AG08396 (cell line): ENCODE results near the gene ANXA2.
"Not testable (repeated sequence)": the region's sequence is repeated elsewhere in the genome, so short reads cannot be mapped to it uniquely, and the experiment has no call there.

Experiments
- DNase-seq: peaks from one replicate; pipeline ENCODE4 v3.0.0; 2012; ENCODE audit warnings: low spot score, mixed read lengths

Gene ANXA2

DNA sequence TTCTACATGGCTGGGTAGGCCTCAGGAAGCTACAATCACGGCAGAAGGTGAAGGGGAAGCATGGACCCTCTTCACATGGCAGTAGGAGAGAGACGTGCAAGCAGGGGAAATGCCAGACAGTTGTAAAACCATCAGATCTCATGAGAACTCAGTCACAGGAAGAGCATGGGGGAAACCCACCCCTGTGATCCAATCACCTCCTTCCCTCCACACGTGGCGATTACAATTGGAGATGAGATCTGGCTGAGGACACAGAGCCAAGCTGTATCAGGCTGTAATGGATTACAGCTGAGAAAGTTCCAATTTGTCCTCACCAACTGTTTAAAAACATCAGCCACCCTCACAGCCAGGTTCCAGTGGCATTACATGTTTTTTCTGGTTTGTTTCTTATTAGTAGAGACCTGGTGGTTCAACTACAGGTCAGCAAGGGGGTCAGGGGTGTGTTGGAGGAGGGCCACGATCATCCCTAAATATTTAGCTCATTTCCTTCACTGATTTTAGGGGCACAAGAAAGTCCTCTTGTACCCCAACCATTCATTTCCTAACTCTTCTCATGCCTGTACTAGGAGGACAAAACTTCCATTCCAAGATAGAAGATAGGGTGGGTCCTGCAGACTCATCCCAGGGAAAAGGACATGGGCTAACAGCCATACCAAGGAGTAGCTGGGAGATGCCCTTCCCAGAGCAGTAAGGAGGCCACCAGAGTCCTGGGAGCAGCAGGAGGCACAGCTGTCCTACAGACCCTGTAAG lies 54.4 kb downstream of the ANXA2 start:
- DNase-seq: no peak

DNA sequence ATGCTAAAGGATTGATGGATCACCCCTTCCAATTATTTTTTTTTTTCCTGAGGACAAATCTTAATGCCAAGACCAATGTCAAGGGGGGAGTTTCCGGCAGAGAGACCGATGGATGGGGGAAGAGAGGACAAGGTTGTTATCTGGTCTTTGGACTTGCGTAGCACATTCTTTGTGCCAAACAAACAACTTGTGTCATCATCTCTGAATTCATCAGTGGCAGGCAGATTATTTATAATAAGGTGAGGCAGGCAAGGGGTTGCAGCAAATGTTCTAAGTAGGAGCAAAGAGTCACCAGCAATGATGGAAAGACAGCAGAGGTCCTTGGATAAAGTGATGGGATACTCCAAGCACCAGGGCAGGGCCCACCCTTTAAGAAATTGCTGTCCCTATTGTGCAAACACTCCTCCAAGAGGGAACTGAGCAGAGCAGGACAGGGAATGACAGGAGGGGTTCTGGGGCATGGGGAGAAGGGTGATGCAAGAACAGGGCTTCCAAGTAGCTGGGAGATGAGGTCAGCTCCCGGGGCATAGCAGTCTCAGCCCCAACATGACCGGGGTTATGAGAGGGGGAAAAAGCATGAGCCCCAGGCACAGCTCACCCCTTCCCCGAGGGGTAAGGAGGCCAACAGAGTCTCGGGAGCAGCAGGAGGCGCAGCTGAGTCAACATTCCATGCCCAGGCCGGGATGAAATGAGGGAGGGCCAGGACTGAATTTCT lies 57.4 kb downstream of the ANXA2 start:
- DNase-seq: no peak

DNA sequence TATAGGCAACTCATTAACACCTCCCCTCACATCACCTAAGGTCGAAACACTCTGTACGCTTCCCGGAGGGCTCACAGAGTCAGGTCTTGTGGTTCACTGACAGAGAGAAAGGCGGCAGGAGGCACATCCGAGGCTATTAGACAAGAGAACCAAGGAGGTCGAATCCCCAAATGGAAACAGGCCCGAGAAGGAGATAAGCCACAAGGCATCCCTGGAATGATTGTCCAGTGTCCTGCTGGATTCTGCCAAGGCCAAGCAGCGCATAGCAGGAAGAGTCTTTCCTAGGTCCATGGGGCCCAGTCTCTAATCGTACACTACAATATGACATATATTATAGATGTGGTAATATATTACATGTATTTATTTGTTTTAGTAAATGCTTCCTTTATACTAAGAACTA lies 58.5 kb downstream of the ANXA2 start:
- DNase-seq: no peak

DNA sequence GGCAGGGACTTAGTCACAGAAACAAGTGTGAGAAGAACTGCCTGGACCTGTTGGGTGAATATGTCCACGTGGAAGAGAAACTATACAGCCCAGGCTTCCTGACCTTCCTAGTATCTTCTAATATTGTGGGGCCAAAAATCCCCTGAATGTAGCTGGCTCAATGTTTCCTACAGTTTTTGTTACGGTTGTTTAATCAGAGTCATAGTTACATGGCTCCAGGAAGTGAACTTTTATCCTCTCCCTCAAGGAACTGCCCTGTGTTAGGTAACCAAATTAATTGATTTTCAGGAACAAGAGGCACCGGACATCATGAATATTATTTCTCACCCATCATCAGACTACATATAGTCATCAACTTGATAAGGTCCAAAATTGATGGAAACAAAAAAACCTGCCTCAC lies 59.0 kb downstream of the ANXA2 start:
- DNase-seq: no peak

DNA sequence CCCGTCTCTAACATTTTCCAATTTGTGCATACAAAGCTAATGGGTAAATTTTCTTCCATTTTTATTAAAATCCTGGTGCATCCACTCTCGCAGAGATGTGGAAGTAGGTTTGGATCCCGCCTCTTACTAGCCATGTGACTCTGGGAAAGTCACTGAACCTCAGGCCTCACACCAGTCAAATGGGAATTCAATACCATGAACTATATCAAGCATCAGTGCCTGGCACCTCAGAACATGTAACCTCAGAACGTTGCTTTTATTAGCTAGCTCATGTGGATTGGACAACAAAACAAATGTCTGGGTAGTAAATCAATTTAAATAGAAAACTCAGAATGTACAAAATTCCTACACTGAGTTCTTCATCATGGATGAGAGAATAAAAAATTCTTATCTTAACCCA lies 60.7 kb downstream of the ANXA2 start:
- no peak for DNase-seq

DNA sequence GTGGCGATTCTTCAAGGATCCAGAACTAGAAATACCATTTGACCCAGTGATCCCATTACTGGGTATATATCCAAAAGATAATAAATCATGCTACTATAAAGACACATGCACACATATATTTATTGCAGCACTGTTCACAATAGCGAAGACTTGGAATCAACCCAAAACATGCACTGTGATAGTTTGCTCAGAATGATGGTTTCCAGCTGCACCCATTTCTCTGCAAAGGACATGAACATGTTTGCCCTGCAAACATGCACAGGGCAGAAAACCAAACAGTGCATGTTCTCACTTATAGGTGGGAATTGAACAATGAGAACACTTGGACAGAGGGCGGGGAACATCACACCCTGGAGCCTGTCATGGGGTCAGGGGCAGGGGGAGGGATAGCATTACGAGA lies 62.5 kb downstream of the ANXA2 start:
- DNase-seq: not testable (repeated sequence)

DNA sequence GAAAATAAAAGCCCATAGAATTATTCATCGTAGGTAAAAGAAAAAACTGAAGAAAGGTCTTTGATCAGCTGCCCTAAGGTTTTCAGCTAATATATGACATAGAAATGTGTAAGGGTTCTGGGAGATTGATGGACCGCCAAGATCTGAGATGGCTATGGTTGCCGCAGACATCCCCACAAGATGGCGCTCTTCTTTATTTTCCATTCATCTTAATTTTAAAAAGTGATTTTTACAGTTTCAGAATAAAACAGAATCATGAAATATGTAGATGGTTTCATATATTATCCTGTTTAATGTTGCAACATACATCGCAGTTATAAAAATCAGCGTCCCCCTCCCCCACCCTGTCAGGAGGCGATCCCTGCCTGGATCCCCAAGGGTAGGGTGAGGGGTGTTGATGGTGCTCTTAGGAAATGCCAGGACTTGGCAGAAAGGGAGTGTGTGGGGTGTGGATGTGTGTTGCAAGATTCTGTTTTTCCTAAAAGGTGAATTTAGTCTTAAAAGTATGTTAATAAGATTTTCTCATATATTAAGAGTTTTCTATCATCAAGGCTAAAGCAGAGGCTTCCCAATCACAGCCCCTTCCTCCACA lies 68.8 kb downstream of the ANXA2 start:
- DNase-seq: no peak

DNA sequence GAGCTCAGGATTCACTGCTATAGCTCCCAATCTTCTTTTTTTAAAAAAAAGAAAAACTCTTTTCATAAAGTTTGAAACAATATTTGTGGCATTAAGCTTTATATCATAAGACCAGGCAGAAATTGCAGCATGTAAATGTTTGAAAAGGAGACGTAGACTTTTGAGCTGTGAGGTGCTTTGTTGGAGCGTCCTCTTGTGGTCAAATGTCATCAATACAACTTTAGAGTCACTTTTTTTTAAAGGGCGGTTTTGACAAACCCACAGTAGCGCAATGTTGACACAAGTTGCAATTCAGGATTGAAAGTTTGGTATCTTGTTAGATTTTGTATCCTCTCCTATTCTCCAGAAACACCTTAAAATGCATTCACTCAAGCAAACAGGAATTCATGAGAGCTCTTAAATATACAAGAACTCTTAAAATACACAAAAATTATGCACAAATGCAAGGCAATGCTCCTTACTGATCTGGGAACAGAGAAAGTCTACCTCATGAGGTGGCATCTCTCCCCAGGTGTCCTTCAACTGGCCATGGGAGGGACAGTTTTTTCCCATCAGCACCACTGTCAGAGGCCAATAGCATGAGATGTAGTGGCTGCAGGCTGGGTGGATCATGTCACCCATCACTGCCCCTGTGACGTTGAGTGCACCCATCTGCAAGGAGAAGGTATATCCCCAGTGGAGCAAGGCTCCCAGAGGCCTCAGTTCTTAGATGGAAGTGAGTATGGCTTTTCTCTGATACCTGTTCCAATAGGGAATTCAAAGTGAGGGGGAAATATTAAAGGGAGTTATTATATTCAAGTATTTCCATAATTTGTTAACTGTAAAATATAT lies 70.7 kb downstream of the ANXA2 start:
- DNase-seq: peak; percentile 27

DNA sequence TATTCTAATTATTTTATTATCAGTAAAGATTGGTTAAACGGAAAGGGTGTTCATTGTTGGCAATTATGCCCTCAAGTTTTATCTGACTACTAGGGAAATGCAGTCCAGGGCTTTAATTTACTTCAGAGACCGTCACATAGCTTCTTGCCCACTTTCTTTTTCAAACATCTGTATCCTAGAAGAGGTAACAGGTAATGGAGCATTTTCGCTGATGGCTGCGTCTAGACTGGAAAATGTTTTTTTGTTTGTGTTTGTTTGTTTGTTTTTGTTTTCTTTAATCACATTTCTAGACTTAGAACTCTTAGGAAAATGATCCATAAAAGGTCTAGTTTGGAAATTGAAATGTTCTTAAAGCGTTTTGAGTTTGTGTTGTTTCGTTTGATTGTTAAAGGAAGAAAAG lies 71.4 kb downstream of the ANXA2 start:
- no peak for DNase-seq

DNA sequence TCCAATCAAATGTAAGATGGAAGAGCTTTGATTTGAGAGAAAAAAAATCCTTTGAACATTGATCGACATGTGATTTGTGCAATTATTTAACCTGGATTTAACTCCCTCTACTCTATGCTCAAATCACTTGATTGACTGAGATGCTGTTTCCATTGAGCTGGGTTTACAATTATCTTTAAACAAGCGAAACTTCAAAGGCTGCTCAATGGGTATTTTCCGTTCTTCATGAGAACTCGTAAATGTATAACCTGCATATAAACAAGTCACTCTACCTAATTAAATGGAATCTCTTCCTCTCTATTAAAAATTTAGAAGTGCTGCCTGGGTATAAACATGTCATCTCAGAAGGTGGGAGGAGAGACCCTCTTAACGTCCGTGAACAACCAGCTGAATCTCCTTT lies 71.9 kb downstream of the ANXA2 start:
- DNase-seq: no peak

DNA sequence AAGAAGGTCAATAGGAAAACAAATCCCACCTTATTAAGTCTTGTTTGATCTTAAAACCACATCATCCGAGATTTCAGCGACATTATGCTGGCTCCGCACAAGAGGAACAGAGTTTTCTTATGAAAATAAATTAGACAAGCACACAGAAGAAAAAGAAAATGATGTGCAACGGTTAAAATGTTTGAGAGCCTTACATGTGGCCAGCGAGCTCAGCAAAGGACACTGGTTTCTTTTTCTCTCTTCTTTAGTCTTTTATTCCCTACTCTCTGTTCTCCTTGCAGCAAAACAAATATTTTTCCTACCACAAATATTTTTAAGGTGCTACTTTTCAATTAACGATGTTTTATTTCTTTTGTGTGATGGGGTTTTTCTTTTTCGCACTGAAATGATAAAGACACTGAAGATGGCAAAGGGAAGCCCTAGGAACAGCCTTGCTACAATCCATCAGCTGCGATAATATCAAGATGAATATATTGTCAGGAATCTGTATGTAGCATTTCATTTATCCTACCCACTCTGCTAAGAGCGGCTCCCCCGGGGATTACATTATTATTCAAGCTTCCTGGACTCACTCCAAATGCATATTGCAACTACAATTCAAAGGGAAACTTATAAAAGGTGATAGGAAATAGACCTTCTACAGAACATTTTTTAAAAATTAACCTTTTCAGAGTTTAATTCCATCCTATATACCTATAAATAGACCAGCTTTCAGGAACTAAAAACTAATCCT lies 72.9 kb downstream of the ANXA2 start:
- DNase-seq: no peak

DNA sequence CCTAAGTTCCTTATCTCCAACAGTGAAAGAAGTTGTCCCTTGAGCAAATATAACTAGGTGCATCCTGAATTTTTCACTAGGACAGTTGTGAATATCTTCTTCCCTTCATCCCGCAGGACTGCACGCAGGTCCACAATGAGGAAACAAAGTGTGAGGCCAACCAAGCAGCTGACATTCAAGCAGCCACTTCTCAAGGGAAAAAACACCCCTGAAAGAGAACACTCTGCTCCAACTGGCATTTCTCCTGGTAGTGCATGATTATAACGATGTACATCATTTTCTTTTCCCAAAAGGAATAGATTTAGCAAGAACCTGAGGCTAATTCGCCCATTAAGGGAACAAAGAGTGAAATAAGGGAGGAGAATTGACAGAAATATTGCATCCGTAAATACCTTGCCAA lies 74.5 kb downstream of the ANXA2 start:
- no peak for DNase-seq

DNA sequence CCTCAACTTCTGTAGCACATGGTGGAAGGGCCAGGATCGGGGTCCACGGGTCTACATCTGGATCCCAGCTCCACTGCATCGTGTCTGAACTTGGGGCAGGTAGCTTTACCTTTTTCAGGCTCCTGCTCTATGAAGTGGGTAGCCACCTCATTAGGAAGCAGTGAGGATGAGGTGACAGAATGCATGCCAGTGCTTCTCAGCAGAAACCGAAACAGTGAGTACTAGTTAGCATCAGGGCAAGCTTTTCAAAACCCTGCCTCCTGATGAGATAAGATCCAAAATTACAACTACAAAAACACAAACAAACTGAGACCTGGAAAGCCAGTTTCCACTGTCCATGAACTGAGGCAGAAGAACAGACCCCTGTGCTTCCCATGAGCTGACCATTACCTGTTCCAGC lies 77.4 kb downstream of the ANXA2 start:
- DNase-seq: no peak

DNA sequence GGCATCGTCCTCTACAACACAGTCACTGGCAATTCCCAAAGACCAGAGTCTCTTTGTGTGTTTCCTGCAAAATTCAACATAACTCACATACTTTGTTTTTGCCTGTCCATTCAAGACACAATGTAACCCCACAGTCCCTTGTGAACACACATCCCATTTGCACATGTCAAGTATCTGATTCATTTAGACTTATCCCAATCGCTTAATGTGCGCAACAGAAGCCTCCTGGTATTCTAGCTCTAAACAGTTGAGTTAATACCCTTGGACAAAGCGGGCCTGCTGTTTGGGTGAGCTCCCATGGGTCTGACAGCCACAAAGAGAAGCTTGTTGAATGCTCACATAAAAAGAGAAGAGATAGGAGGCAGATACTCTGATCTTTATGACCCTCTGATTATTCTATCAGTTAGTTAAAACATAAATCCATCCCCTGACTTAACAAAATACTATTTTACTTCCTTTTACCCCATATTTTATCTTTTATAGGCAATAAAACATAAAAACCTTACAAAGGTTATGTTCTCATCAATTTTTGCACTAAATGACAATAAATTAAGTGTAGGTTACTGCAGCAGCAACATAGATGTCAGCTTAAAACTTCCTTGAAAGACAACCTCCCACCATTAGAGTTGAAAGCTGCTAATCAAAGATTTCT lies 79.4 kb downstream of the ANXA2 start:
- no peak for DNase-seq

DNA sequence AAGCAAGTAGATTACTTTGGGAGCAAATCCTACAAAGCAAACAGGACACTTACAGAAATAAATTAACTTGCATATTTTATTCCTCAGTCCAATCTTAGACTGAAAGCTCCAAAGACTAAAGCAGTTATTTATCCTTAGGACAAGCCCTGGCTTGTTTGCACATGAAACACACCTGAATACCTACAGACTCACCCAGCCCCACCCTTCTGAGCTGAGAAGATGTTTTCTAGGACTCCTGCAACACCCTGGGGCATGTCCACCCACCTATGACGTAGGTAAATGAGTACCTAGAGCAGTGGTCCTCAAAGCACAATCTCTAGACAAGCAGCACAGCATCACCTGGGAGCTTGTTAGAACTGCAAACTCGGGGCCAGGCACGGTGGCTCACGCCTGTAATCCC lies 80.8 kb downstream of the ANXA2 start:
- DNase-seq: no peak

DNA sequence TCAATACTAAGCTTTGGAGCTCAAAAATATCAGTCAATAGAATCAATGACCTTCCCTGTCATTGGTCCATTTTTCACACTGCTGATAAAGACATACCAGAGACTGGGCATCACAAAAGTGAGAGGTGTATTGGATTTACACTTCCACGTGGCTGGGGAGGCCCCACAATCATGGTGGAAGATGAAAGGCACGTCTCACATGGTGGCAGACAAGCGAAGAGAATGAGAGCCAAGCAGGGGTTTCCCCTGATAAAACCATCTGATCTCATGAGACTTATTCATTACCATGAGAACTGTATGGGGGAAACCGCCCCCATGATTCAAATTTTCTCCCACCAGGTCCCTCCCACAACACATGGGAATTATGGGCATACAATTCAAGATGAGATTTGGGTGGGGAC lies 81.9 kb downstream of the ANXA2 start:
- DNase-seq: no peak

DNA sequence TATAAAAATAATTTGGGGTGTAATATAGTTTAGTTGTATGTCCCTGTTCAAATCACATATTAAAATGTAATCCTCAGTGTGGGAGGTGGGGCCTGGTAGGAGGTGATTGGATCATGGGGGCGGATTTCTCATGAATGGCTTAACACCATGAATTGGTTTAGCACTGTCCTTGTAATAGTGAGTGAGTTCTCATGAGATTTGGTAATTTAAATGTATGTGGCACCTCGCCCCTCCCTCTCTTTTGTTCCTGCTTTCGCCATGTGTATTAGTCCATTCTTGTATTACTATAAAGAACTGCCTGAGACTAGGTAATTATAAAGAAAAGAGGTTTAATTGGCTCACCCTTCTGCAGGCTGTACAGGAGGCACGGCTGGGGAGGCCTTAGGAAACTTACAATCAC lies 83.9 kb downstream of the ANXA2 start:
- DNase-seq: no peak

DNA sequence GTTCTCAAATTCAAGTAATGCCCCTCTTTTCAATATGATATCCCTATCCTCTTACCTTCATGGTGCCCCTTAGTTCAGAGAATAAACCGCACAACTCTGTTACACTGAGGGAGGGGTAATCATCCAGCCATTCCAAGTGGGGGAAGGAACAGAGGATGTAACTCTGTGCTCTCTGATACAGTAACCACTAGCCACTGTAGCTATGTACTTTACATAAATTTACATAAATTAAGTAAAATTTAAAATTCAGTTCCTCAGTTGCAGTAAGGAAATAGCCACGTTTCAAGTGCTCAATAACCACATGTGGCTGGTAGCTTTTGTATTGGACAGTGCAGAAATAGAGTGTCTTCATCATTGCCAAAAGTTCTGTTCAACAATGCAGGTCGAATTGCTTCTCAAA lies 90.8 kb downstream of the ANXA2 start:
- DNase-seq: no peak

DNA sequence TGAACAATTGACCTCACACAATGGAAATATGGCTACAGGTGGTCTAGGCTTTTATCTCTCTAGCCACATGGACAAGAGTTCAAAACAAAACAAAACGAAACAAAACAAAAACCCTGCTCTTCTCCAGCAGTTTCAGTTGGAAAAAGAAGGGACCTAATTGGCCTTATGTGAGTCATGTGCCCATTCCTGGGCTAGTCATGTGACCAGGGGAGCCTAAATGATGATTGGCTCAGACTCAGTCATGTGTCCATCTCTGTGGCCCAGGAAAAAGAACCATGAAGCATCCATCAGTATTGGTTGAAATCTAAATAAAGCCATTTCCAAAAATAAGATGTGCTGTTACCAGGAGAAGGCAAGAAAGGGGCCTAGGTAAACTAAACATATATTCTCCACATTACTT lies 96.8 kb downstream of the ANXA2 start:
- no peak for DNase-seq

DNA sequence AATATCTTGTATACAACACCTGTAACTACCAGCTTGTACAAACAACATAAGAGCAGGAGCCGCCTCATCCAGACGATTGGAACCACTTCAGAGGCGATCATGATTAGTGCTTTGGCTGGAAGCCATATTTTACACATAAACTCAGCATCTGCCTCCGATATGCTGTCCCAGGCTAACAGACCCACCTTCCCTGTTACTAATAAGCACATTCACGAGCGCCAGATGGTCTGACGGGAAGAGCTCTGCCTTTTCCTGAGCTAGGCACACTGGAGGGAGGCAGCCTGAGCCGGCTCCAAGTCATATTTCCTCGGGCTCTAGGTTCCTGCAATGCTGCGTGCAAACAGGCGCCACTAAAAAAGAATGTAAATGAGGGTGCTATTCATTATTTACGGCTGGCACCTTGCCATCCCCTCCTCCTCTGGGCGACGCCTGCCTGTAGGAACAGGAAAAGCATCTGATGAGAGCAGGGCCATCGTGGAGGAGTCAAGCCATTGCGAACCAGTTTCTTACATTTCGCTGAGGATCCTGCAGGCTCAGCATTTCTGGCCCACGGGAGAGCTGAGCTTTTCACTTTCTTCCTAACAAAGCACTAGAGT lies 98.2 kb downstream of the ANXA2 start:
- peak; percentile 19 for DNase-seq
